GM19372 (cell line): ENCODE results near the gene DMXL1.
"Not testable (repeated sequence)": the region's sequence is repeated elsewhere in the genome, so short reads cannot be mapped to it uniquely, and the experiment has no call there.

ENCODE experiments used
- ATAC-seq: cut with Tn5 transposase; IDR thresholded peaks from one replicate; pipeline ENCODE4 v1.9.1; 2021; ENCODE audit warnings: mild to moderate bottlenecking, low read depth, moderate library complexity; ENCODE audit not compliant: unreplicated experiment

Gene DMXL1

GRCh38 chr5:119067450-119067849, 3.4 kb upstream of the DMXL1 start:
- no peak for ATAC-seq

- ATAC-seq: peak; percentile 44
Measured at GRCh38 chr5:119070578-119070827, 384 bp upstream of the DMXL1 start.

- no peak for ATAC-seq
Measured at GRCh38 chr5:119071561-119071995, 691 bp downstream of the DMXL1 start.

- ATAC-seq: no peak
Measured at GRCh38 chr5:119072496-119072895, 1.6 kb downstream of the DMXL1 start.

GRCh38 chr5:119073746-119074337, 3.0 kb downstream of the DMXL1 start:
- not testable (repeated sequence) for ATAC-seq

- peak; percentile 15 for ATAC-seq
Measured at GRCh38 chr5:119074419-119074818, 3.5 kb downstream of the DMXL1 start.

GRCh38 chr5:119075269-119075668, 4.4 kb downstream of the DMXL1 start:
- not testable (repeated sequence) for ATAC-seq

- ATAC-seq: no peak
Measured at GRCh38 chr5:119076080-119076479, 5.2 kb downstream of the DMXL1 start.

GRCh38 chr5:119077444-119077843, 6.6 kb downstream of the DMXL1 start:
- ATAC-seq: no peak

- ATAC-seq: no peak
Measured at GRCh38 chr5:119078071-119078846, 7.4 kb downstream of the DMXL1 start.

- no peak for ATAC-seq
Measured at GRCh38 chr5:119078861-119079260, 8.0 kb downstream of the DMXL1 start.

- ATAC-seq: no peak
Measured at GRCh38 chr5:119079318-119079921, 8.5 kb downstream of the DMXL1 start.

- ATAC-seq: no peak
Measured at GRCh38 chr5:119080936-119081335, 10.0 kb downstream of the DMXL1 start.

- ATAC-seq: no peak
Measured at GRCh38 chr5:119082691-119083090, 11.8 kb downstream of the DMXL1 start.

GRCh38 chr5:119083679-119084078, 12.8 kb downstream of the DMXL1 start:
- no peak for ATAC-seq

- ATAC-seq: no peak
Measured at GRCh38 chr5:119088438-119088837, 17.6 kb downstream of the DMXL1 start.

- ATAC-seq: no peak
Measured at GRCh38 chr5:119095611-119096010, 24.7 kb downstream of the DMXL1 start.

GRCh38 chr5:119105971-119106370, 35.1 kb downstream of the DMXL1 start:
- no peak for ATAC-seq

GRCh38 chr5:119112151-119112550, 41.3 kb downstream of the DMXL1 start:
- no peak for ATAC-seq

GRCh38 chr5:119117237-119117636, 46.4 kb downstream of the DMXL1 start:
- ATAC-seq: no peak

- no peak for ATAC-seq
Measured at GRCh38 chr5:119118000-119118399, 47.1 kb downstream of the DMXL1 start.

- ATAC-seq: no peak
Measured at GRCh38 chr5:119120893-119121292, 50.0 kb downstream of the DMXL1 start.
